HG03460 (cell line): Measurements from ENCODE around the gene UST.

Experiments
- ATAC-seq: cut with Tn5 transposase; IDR thresholded peaks from one replicate; pipeline ENCODE4 v1.9.1; 2021; ENCODE audit not compliant: unreplicated experiment

UST gene

DNA sequence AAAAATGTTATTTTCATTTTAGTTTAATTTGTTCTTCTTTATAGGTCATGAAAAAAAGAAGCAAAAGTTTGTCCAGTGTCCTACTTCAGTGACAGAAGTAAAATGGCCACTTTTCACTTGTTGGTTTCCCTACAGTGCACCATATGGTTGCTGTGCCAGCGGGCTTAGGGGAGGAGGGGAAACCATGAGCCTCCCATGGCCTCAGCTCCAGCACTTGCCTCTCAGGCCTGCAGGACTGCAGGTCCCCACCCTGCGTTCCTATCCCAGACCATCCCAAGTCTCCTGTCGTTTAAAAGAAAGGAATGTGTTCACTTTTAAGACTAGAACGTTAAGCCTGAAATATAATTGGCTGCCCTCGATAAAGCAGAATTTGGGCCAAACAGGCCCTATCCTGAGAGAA lies 360.7 kb downstream of the UST start:
- ATAC-seq = no peak

GRCh38 chr6:149108038-149108748 lies 361.4 kb downstream of the UST start:
- no peak for ATAC-seq

DNA sequence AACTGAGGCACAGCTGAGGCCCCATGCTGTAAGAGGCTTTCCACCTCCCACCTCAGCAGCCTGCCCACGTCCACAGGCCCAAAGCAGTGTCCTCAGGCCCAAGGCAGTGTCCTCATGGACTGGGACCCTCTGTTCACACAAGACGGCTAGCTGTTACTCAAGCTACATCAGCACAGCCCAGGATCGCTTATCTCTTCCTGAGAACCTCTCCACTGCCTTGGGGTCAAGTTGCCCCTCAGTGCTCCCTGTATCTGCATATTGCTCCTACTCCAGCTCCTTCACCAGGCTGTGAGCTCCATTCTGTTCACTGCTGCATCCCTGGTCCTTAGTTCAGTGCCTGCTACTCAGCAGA lies 361.9 kb downstream of the UST start:
- ATAC-seq = no peak

GRCh38 chr6:149109397-149110070 lies 362.7 kb downstream of the UST start:
- ATAC-seq = no peak

GRCh38 chr6:149111556-149112115 lies 364.8 kb downstream of the UST start:
- no peak for ATAC-seq

- peak; percentile 53 for ATAC-seq
Observed at GRCh38 chr6:149112976-149113375, 366.1 kb downstream of the UST start.

GRCh38 chr6:149114167-149114566 lies 367.3 kb downstream of the UST start:
- no peak for ATAC-seq

GRCh38 chr6:149118737-149119653 lies 372.2 kb downstream of the UST start:
- ATAC-seq = no peak

DNA sequence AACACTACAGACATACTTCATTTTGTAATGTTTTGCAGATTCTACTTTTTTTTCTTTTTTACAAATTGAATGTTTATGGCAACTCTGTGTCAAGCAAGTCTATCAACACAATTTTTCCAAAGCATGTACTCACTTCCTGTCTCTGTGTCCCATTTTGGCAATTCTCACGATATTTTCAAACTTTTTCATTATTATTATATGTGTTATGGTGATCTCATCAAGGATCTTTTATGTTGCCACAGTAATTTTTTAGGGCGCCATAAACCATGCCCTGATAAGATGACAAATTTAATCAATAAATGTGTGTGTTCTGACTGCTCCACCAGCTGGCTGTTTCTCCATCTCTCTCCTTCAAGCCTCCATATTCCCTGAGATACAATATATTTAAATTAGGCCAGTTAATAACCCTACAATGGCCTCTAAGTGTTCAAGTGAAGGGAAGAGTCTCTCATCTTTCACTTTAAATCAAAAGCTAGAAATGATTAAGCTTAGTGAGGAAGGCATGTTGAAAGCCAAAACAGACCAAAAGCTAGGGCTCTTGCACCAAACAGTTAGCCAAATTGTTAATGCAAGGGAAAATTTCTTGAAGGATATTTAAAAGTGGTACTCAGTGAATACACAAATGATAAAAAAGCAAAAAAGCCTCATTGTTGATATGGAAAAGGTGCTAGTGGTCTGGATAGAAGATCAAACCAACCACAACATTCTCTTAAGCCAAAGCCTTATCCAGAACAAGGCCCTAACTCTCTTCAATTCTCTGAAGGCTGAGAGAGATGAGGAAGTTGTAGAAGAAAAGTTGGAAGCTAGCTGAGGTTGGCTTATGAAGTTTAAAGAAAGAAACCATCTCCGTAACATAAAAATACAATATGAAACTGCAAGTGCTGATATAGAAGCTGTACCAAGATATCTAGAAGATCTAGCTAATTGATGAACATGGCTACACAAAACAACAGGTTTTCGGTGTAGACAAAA lies 376.3 kb downstream of the UST start:
- no peak for ATAC-seq

DNA sequence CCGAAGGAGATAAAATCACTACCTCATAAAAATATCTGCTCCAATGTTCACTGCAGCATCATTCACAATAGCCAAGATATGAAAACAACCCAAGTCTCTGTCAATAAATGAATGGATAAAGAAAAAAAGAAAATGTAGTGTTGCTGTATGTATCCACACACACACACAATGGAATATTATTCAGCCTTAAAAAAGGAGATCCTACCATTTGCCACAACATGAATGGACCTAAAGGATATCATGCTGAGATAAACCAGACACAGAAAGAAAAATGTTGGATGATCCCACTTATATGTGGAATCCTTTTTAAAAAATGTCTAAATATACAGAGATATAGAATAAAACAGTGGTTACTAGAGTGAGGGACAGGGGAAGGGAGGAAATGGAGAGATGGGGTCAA lies 378.5 kb downstream of the UST start:
- no peak for ATAC-seq
